DND-41 (cell line): ENCODE measurements around the gene HOXB7.

Experiments used
- CTCF ChIP-seq: IDR thresholded peaks from 2 replicates; pipeline ENCODE4 v1.5.1; 2012; ENCODE audit warnings: borderline replicate concordance, low read length, moderate library complexity, mild to moderate bottlenecking; ENCODE audit not compliant: poor library complexity, severe bottlenecking; ENCODE audit errors: extremely low read depth
- EZH2 ChIP-seq: IDR thresholded peaks from 3 replicates; pipeline ENCODE4 v1.6.1; 2012; ENCODE audit warnings: borderline replicate concordance, low read depth, mild to moderate bottlenecking, moderate library complexity, low read length, inconsistent platforms; ENCODE audit not compliant: severe bottlenecking

GRCh38 chr17:48603959-48604769 is 6.7 kb downstream of the HOXB7 start:
- no peak for TF ChIP-seq CTCF
- TF ChIP-seq EZH2: no peak
